SK-MEL-5 (cell line): ENCODE measurements around the gene BABAM1. TPM values are rescaled to one million over a fixed set of nuclear protein-coding genes. Genes with fewer than 3 reads are reported as not detected.
A peak's percentile ranks its signal among the peaks of the same experiment; 100 is the strongest.
"Not testable (repeated sequence)": the region's sequence is repeated elsewhere in the genome, so short reads cannot be mapped to it uniquely, and the experiment has no call there.

ENCODE experiments used
- DNase-seq: peaks from one replicate; pipeline ENCODE4 v3.0.0-alpha.2; 2016; ENCODE audit warnings: low read depth, low spot score
- in situ Hi-C: cut with HindIII; loops from 2 replicates; pipeline ENCODE4 v1.10.0; 2016; ENCODE audit warnings: low sequenced_read_pairs, high pct_unique_total_duplicates, low pct_unique_long_range_greater_than_20kb
- total RNA-seq: library from RNA; depleted of rRNA; stranded (reverse); fragments of >200 nt; shearing (Covaris generic); gene quantifications from 2 replicates; pipeline ENCODE4 v1.2.3, GENCODE V29; 2014

The BABAM1 gene
- total RNA-seq, 1 experiment from 2014 or later = 61.0 TPM

- DNase-seq = peak; percentile 90
- in situ Hi-C loops = no loop called here
These were observed 25.2 kb downstream of the BABAM1 start for GRCh38 chr19:17292301-17293074.

DNA sequence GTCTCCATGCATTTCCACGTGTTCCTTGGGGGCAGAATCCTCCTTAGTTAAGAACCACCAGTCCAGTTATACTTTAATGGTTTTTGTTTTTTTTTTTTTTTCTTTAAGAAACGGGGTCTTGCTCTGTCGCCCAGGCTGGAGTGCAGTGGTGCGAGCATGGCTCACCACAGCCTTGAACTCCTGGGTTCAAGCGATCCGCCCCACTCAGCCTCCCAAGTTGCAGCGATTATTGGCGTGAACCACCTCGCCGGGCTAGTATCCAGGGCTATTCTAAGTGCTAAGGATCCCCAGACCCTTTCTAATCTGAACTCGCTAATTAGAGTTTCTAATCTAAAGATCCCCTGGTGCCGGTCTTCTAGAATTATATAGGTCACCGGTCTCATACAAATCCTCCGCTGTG is 26.4 kb downstream of the BABAM1 start:
- in situ Hi-C loops = no loop called here
- DNase-seq = no peak

- in situ Hi-C loops = no loop called here
- DNase-seq = peak; percentile 44
These were observed 27.0 kb downstream of the BABAM1 start for GRCh38 chr19:17294051-17294891.

DNA sequence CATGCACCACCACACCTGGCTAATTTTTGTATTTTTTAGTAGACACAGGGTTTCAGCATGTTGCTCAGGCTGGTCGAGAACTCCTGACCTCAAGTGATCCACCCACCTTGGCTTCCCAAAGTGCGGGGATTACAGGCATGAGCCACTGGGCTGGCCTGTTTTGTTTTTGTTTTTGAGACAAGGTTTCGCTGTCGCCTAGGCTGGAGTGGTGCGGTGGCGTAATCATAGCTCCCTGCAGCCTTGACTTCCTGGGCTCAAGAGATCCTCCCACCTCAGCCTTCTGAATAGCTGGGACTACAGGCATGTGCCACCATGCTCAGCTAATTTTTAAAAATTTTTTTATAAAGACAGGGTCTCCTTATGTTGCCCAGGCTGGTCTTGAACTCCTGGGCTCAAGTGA is 28.3 kb downstream of the BABAM1 start:
- DNase-seq, in situ Hi-C loops: not testable (repeated sequence)

GRCh38 chr19:17296273-17296672 is 29.0 kb downstream of the BABAM1 start:
- peak; percentile 40 for DNase-seq
- in situ Hi-C loops = no loop called here

DNA sequence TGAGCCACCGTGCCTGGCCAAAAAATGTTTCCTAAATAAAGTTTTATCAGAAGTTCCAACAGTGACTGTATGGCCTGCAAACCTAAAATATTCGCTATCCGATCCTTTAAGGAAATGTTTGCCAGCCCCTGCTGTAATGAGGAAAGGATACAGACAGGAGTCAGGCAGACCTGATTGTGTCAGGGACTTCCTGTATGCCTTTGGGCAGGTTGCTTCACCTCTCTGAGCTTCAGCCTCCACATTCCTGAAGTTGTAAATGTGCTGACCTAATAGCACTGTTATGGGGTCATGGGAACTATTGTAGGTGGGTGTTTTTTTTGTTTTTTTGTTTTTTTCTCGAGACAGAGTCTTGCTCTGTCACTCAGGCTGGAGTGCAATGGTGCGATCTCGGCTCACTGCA is 29.7 kb downstream of the BABAM1 start:
- in situ Hi-C loops = no loop called here
- DNase-seq = no peak

DNA sequence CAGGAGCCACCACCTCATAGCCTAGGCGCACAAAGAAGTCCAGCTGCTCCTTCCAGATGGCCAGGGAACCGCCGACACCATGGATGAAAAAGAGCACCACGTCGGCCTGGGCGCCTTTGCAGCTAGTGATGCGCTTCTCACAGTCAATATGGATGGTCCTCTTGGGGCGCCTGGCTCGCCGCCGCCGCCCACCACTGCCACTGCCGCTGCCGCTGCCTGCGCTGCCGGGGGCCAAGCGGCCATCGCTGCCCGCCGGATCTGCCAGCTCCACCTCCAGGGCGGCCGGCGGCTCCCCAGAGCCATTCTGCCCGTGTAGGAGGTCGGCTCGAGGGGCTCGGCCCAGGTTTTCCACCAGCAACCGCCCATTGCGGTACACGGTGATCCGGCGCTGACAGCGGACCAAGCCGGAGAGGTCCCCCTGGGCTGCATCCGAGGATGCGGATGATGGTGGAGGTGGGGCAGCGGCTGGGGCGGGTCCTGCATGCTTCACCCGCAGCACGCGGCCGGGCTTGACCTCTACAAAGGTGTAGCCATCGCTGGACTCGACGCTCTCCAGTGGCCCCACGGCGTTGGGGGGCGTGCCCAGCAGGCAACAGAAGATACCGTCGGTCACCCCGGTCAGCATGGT is 33.9 kb downstream of the BABAM1 start:
- in situ Hi-C loops = no loop called here

DNA sequence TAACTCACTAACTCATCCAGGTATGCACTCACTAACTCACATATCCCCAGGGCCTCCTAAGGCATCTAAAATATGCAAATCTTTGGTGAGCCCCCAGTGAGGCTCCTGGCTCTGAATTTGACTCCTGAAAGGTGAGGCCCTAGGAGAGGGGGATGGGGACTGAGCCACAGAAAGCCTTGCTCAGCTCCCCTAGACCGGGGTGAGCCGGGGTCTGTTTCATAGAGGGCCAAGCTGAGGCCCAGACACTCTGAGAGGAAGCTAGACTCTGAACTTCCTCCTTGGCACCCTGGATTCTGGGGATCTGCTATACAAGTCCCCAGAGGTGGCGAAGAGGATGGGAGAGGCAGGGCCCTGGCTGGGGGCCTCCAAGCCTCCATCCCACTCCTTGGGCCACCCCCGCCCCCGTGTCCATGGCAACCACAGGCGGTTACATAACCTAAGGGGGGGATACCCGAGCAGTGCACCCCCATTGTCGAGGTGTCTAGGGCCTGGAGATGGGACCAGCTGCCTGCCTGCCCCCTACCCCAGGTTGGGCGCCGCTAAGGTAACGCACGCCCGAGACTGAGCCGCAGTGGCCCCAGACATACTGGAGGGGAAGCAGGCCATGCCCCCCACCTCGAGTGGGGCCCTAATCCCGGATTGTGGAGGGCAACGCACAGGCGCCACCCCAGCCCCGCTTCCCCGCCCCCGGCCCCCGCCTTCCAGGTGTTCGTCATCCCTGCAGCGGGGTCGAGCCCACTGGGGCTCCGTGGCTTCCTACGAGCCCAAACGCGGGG is 35.3 kb downstream of the BABAM1 start:
- in situ Hi-C loops = no loop called here

More for the DNA sequence above, 33.9 kb downstream of the BABAM1 start:
- DNase-seq = no peak

DNA sequence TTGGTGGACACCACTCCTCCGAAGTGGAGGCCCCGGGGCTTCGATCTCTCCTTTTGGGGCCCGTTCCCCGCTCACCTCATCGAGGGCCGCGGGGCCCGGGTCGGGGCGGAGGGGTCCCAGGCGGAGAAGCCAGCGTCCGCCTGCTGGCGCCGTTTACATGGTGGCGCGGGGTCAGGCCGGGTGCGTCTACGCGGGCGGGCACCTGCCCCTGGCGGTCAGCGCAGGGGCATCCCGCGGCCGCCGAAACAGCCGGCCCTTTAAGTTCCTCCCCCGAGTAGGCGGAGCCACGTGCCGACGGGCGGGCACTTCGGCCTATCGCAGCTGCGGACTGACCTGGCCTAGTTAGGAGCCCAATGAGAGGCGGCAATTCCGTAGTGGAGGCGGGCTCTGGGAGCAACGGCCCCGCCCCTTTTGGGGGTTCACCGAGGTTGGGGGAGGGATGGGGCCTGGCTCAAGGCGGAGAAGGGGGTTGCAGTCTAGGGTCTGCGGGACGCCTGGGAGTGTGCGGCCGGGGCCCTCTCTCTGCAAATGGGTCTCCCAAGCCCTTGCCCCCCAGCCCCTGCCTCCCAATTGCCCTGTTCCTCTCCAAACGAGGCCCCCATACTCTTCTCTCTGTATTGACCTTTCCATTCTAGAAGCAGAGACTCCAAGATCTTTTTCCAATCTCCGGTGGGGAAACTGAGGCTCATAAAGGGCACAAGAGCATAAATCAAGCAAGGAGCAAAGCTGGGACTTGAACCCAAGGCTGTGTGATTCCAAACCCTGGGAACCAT is 36.1 kb downstream of the BABAM1 start, which contains the start of gene ABHD8:
Gene ABHD8 (minus strand): TSS at position 259 of the 773 bp plus-strand sequence. CDS start 1,809 bp downstream, outside the sequence.
- peak; percentile 90 for DNase-seq
- in situ Hi-C loops = no loop called here

More for the DNA sequence above, 35.3 kb downstream of the BABAM1 start:
- no peak for DNase-seq

DNA sequence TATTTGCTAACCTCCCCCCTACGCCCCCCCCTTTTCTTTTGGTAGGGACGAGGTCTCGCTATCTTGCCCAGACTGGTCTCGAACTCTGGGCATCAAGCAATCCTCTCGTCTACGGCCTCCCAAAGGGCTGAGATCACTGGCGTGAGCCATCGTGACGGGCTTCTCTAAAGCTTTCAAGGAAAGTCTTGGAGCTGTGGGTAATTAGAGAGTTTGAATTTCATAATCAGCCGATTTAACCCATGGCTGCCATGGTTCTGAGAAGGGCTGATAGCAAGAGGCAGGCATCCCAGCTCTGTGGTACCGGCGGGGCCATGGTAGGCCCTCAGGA is 36.7 kb downstream of the BABAM1 start:
- in situ Hi-C loops = no loop called here
- no peak for DNase-seq

DNA sequence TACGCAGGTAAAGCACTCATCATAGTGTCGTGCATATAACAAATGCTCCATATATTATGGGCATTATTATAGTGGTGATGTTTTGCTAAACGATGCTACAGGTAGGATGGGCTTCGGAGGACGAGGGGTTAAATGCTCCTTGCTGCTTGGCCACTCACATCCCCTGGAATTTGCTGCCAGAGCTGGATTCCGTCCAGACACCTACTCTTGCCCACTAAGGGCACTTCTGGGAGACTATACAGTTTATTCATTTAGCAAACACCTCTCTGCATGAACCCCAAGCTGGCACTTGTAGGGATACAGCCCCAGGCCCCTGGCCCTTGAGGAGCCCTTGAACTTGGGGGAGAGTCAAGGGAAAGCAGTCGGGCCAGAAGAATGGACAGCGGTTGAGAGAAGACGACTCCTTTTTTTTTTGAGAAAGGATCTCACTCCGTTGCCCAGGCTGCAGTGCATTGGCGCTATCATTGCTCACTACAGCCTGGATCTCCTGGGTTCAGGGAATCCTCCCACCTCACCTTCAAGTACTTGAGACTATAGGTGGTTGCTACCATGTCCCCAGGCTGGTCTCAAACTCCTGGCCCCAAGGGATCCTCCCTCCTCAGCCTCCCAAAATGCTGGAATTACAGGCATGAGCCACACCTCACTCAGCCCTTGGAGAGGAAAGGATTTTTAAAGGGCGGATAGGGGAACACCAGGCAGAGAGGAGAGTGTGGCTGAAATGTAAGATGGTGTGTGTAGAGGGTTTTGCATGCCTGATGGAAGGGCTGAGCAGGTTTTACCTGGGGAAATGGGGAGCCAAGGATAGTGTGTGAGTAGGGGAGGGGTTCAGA is 37.4 kb downstream of the BABAM1 start:
- no peak for DNase-seq
- in situ Hi-C loops = no loop called here

GRCh38 chr19:17305216-17305516 is 37.9 kb downstream of the BABAM1 start:
- in situ Hi-C loops = no loop called here
- no peak for DNase-seq

GRCh38 chr19:17305517-17306284 is 38.5 kb downstream of the BABAM1 start, which contains the start of gene MRPL34:
TSS of gene MRPL34 (plus strand) at chr19:17305872. CDS start at chr19:17305893, 21 bp downstream.
- in situ Hi-C loops = no loop called here
- DNase-seq = peak; percentile 98

- DNase-seq = peak; percentile 11
- in situ Hi-C loops = no loop called here
These were observed 39.1 kb downstream of the BABAM1 start for GRCh38 chr19:17306285-17306714.

DNA sequence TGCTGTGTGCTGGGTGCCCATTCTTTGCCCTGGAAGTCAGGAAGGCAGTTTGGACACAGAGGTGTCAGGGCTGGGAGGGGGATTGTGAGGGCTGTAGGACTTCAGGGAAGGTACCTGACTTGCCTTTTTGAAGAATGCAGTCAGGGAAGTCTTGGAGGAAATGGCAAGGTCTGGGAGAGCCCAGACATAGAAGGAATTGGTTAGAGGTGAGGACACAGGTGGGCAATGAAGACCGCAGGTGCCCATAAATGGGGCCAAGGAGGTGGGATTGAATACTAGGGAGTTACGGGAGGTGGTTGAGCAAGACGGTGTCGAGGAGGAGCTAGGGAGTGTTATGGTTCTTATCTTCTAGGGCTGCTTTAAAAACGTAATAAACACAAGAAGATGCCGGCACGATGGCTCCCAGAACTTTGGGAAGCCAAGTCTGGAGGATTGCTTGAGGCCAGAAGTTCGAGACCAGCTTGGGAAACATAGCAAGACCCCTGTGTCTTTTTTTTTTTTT is 40.7 kb downstream of the BABAM1 start:
- no peak for DNase-seq
- in situ Hi-C loops = no loop called here
